Progenitor cell of endocrine pancreas (in vitro differentiated cells): ENCODE data around the gene AMOT. TPM values are rescaled to one million over a fixed set of nuclear protein-coding genes. Genes with fewer than 3 reads are reported as not detected.

Experiments used
- DNase-seq: peaks from one replicate; pipeline ENCODE4 v3.0.0; 2021; ENCODE audit warnings: low spot score; ENCODE audit not compliant: unreplicated experiment
- H3K27ac Mint-ChIP-seq: 2 replicates; pipeline ENCODE4 v1.8.0; 2021; ENCODE audit warnings: mild to moderate bottlenecking, moderate library complexity, mixed read lengths
- H3K27me3 Mint-ChIP-seq: 2 replicates; pipeline ENCODE4 v1.8.0; 2021; ENCODE audit warnings: mixed read lengths
- H3K36me3 Mint-ChIP-seq: 2 replicates; pipeline ENCODE4 v1.8.0; 2022; ENCODE audit warnings: mixed read lengths; ENCODE audit not compliant: insufficient read depth
- H3K4me1 Mint-ChIP-seq: 2 replicates; pipeline ENCODE4 v1.8.0; 2021; ENCODE audit warnings: low read depth, mixed read lengths
- H3K4me3 Mint-ChIP-seq: 2 replicates; pipeline ENCODE4 v1.8.0; 2021; ENCODE audit warnings: low read depth, mild to moderate bottlenecking, moderate library complexity, mixed read lengths
- H3K9me3 Mint-ChIP-seq: 2 replicates; pipeline ENCODE4 v1.8.0; 2021; ENCODE audit warnings: low read depth, mixed read lengths
- CTCF ChIP-seq: fragments of 200-600 bp; sonication (generic); IDR thresholded peaks from one replicate; pipeline ENCODE4 v1.5.0; 2021; ENCODE audit warnings: antibody characterized with exemption, mild to moderate bottlenecking; ENCODE audit not compliant: unreplicated experiment
- total RNA-seq: library from RNA; stranded (reverse); gene quantifications from 2 replicates; pipeline ENCODE4 v1.2.1, GENCODE V29; 2021

AMOT gene
- total RNA-seq, 1 donor from 2014 or later: 494 TPM

GRCh38 chrX:112834031-112834845 lies 6.4 kb downstream of the AMOT start:
- no peaks in the 10 kb centered on the region for H3K27me3 Mint-ChIP-seq
- H3K36me3 Mint-ChIP-seq: peaks cover 12% of the 10 kb centered on the region
- no peak for DNase-seq
- no peak for TF ChIP-seq CTCF
- no peak overlapping the region for H3K4me3 Mint-ChIP-seq
- peak overlapping the region; percentile 91 for H3K27ac Mint-ChIP-seq
- peaks cover 67% of the 10 kb centered on the region for H3K4me1 Mint-ChIP-seq
- H3K9me3 Mint-ChIP-seq: no peaks in the 10 kb centered on the region

- no peak for DNase-seq
- H3K4me3 Mint-ChIP-seq: peak overlapping the region; percentile 33
- H3K36me3 Mint-ChIP-seq: peaks cover 23% of the 10 kb centered on the region
- TF ChIP-seq CTCF: no peak
- peaks cover 61% of the 10 kb centered on the region for H3K4me1 Mint-ChIP-seq
- H3K27ac Mint-ChIP-seq: peak overlapping the region; percentile 97
- H3K9me3 Mint-ChIP-seq: no peaks in the 10 kb centered on the region
- H3K27me3 Mint-ChIP-seq: no peaks in the 10 kb centered on the region
Observed at GRCh38 chrX:112832481-112833095, 8.0 kb downstream of the AMOT start.

GRCh38 chrX:112830540-112830939 lies 10.1 kb downstream of the AMOT start:
- H3K27ac Mint-ChIP-seq: peak overlapping the region; percentile 69

GRCh38 chrX:112827292-112827903 lies 13.2 kb downstream of the AMOT start:
- no peaks in the 10 kb centered on the region for H3K27me3 Mint-ChIP-seq
- peaks cover 23% of the 10 kb centered on the region for H3K4me1 Mint-ChIP-seq
- no peak for DNase-seq
- peaks cover 60% of the 10 kb centered on the region for H3K36me3 Mint-ChIP-seq
- TF ChIP-seq CTCF: no peak
- peak overlapping the region; percentile 79 for H3K27ac Mint-ChIP-seq
- no peaks in the 10 kb centered on the region for H3K9me3 Mint-ChIP-seq
- peak overlapping the region; percentile 29 for H3K4me3 Mint-ChIP-seq

More at GRCh38 chrX:112830540-112830939, 10.1 kb downstream of the AMOT start:
- Mint-ChIP-seq H3K4me1 (peaks cover 51% of the 10 kb centered on the region), H3K4me3 (no peak overlapping the region), H3K27me3 (no peaks in the 10 kb centered on the region), H3K36me3 (peaks cover 43% of the 10 kb centered on the region), H3K9me3 (no peaks in the 10 kb centered on the region)
- no peak for TF ChIP-seq CTCF
- no peak for DNase-seq

- no peaks in the 10 kb centered on the region for H3K9me3 Mint-ChIP-seq
- no peak overlapping the region for H3K27ac Mint-ChIP-seq
- no peak for TF ChIP-seq CTCF
- H3K4me1 Mint-ChIP-seq: peaks cover 14% of the 10 kb centered on the region
- H3K4me3 Mint-ChIP-seq: no peak overlapping the region
- no peak for DNase-seq
- no peaks in the 10 kb centered on the region for H3K27me3 Mint-ChIP-seq
- H3K36me3 Mint-ChIP-seq: peaks cover 63% of the 10 kb centered on the region
Observed at GRCh38 chrX:112826023-112826422, 14.6 kb downstream of the AMOT start.
